Stimulated activated CD4-positive, alpha-beta T cell treated with anti-CD3 and anti-CD28 coated beads, Interleukin-2, amount 100 ng/mL, for 24 hours (primary cell): ENCODE data around the gene GLIS1.

Source experiments
- DNase-seq, 2 donors: peaks; one replicate each; pipeline ENCODE4 v3.0.0-alpha.2; 2020

GLIS1 gene

GRCh38 chr1:53575955-53576320 lies 163.0 kb downstream of the GLIS1 start:
- no peak for DNase-seq

DNA sequence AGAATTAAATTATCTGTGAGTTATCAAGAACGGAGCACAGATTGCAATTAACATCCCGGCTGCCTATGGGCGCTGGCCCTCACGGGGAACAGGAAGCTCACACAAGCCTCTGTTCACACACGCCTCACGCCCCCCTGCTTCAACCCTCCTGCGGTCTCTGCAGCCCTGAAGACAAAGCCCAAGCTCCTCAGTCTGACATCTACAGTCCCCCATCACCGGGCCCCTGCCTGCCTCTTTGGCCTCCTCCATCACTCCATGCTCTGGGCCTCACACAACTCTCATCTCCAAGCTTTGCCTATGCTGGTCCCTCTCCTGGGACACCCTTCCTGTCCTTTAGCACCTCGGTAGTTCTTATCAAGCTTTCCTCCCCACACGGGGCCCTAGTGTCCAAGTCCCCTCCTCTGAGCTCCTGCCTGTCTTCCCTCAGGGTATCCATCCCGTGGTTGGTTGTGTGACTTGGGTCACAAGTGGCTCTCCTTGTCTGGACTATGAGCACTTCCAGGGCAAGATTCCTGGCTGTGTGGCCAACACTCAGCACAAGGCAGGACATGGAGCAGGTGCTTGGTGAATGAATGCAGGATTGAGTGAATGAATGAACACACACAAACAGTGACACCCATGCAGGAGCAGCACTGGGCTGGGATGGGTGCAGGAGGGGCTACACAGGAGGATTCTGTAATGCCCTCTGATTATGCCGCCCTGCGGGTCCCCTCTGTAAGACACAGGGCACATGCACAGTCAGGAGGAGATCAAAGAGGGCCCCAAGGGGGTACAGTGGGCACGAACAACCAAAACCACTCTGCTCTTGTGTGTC lies 163.6 kb downstream of the GLIS1 start:
- no peak for DNase-seq

DNA sequence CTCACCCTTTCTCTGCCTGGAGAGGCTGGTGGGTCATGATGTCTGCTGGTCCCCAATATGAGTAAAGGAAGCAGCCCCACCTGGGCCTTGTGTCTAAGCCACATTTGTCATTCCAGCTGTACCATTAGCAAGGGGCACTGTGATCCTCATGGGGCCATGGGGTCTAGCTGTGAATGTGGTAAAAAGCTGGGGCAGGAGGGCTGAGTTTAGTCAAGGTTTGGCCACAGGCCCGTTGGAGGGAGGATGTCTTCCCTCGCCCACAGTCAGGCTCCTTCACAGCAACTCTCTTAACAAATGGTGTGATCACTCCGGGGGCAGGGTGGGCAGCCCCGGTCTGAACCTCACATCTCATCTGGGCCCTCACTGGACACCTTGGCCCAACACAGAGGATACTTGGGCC lies 164.3 kb downstream of the GLIS1 start:
- no peak for DNase-seq

DNA sequence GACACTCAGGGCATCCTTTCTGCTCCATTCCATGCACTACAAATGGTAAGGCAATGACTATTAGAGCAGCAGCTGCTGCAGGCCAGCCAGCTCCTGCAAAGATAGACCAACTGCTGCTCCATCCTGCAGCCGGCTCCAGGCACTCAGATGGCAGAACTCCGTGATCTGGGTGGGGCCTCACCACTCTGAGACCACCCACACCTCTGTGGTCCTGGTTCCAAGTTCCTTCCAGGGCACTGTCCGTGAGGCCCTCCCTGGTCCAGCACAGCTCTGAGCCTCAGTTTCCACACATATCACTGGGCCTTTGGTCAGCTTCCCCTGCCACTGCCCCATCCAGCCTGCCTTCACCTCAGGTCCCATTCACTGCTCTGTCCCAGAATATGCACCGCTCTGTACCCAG lies 165.0 kb downstream of the GLIS1 start:
- no peak for DNase-seq

DNA sequence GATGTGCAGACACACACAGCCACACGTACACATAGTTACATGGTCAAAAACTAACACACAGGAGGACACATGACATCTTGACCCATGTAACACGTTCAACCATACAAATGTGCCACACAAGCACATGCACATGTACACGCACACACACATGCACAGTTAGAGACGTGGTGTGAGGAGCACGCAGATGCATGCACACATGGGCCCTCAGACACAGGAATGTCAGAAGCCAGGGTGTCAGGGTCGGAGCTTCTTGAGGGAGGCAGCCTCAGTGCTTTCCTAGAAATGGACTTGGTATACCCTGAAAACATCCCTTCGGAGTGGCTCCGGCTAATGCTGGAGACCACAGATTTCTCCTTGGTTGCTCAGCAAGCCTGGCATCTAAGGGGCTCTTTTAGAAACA lies 165.4 kb downstream of the GLIS1 start:
- DNase-seq: no peak

- no peak for DNase-seq
Measured at GRCh38 chr1:53572815-53573173, 166.2 kb downstream of the GLIS1 start.

GRCh38 chr1:53572065-53572814 lies 166.7 kb downstream of the GLIS1 start:
- DNase-seq: no peak

DNA sequence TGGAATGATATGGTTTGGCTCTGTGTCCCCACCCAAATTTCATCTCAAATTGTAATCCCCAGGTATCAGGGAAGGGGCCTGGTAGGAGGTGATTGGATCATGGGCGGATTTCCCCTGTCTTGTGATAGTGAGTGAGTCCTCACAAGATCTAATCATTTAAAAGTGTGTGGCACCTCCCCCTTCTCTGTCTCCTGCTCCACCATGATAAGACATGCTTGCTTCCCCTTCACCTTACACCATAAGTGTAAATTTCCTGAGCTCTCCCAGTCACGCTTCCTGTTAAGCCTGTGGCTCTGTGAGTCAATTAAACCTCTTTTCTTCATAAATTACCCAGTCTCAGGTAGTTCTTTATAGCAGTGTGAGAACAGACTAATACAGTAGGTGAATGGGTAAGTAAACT lies 170.4 kb downstream of the GLIS1 start:
- no peak for DNase-seq

GRCh38 chr1:53567851-53568250 lies 171.1 kb downstream of the GLIS1 start:
- no peak for DNase-seq

GRCh38 chr1:53567450-53567849 lies 171.5 kb downstream of the GLIS1 start:
- DNase-seq: no peak

DNA sequence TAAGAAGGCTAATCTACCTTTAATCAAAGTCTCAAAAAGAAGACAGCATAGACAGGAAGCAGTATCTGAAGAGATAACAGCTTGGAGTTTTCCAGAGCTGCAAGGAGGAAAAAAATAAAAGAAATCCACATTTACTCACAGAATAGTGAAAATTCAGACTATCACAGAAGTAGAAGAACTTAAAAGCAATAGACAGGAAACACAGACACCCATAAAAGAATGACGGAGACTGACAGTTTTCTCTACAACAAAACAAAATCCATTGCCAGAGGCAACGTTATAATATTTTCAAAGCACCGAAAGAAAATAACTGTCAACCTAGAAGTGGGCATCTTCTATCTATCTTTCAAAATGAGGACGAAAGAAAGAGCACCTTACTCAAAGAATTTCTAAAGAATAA lies 175.4 kb downstream of the GLIS1 start:
- DNase-seq: no peak

- no peak for DNase-seq
Measured at GRCh38 chr1:53562981-53563379, 176.0 kb downstream of the GLIS1 start.

GRCh38 chr1:53562291-53562980 lies 176.5 kb downstream of the GLIS1 start:
- peak in 1 of 2 donors; percentile 41 for DNase-seq

- DNase-seq: no peak
Measured at GRCh38 chr1:53561503-53562105, 177.4 kb downstream of the GLIS1 start.

DNA sequence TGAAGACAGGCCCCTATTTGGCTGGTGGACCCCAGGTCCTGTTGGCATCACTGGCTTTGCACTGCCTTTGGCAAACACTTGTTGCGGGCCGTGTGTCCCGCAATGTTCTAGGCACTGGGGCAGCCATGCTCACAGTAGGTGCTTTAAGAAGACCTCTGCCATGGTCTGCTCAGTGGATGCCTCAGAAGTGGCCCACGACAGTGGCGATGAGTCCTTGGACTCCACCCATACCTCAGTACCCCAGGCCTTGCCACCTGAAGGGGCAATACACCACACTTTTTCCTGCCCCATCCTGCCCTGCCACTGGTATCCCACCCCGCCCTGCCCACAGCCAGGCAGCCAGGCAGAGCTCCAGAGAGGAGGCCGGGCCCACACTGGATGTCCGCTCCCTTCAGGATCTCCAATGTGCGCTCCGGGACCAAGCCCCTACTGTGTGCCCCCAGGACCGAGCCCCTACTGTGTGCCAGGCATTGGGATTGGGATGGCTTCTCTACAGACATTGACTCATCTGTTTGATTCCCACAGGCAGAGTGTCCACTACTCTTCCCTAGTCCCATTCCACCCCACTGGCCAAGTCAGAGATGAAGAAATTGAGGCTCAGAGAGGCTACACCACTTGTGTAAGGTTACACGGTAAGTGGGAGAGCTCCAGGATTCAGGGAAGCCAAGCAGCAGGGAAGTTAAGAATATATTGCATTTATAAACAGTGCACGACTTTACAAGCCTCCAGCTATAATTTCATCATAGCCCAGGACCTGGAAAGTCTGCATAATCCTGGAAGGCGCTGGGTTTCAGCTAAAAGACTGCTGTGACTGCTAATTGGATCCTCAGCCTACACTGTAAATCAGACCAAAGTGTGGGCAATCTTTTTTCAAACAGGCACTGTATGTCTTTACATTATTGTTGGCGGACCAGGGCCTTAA lies 178.1 kb downstream of the GLIS1 start:
- no peak for DNase-seq

GRCh38 chr1:53559854-53560580 lies 178.9 kb downstream of the GLIS1 start:
- no peak for DNase-seq

- DNase-seq: no peak
Measured at GRCh38 chr1:53559391-53559815, 179.6 kb downstream of the GLIS1 start.

- DNase-seq: no peak
Measured at GRCh38 chr1:53558739-53559315, 180.1 kb downstream of the GLIS1 start.

- DNase-seq: no peak
Measured at GRCh38 chr1:53557830-53558738, 180.9 kb downstream of the GLIS1 start.

GRCh38 chr1:53557369-53557768 lies 181.6 kb downstream of the GLIS1 start:
- DNase-seq: no peak
